Trophoblast cell (in vitro differentiated cells and primary cell): Measurements from ENCODE around the gene KIF5C.

Experiments used
- DNase-seq, 2 donors: peaks; one replicate each; pipeline ENCODE4 v3.0.0-alpha.2; 2016
- H2AFZ ChIP-seq: 2 replicates; pipeline ENCODE4 v1.6.1; 2013; ENCODE audit warnings: low read length, moderate library complexity, mild to moderate bottlenecking; ENCODE audit not compliant: insufficient read depth, poor library complexity
- H2AK5ac ChIP-seq: 2 replicates; pipeline ENCODE4 v1.6.1; 2013; ENCODE audit warnings: mild to moderate bottlenecking, low read length
- H2BK120ac ChIP-seq: 2 replicates; pipeline ENCODE4 v1.6.1; 2013; ENCODE audit warnings: low read length, mild to moderate bottlenecking, moderate library complexity; ENCODE audit not compliant: insufficient read depth, poor library complexity
- H2BK12ac ChIP-seq: 2 replicates; pipeline ENCODE4 v1.6.1; 2013; ENCODE audit warnings: mild to moderate bottlenecking, low read length, moderate library complexity
- H2BK5ac ChIP-seq: 2 replicates; pipeline ENCODE4 v1.6.1; 2013; ENCODE audit warnings: low read length, low read depth, moderate library complexity, mild to moderate bottlenecking; ENCODE audit not compliant: poor library complexity
- H3K14ac ChIP-seq: 2 replicates; pipeline ENCODE4 v1.6.1; 2013; ENCODE audit warnings: mild to moderate bottlenecking, low read length
- H3K18ac ChIP-seq: 2 replicates; pipeline ENCODE4 v1.6.1; 2013; ENCODE audit warnings: mild to moderate bottlenecking, low read length
- H3K23ac ChIP-seq: 2 replicates; pipeline ENCODE4 v1.6.1; 2013; ENCODE audit warnings: low read length
- H3K27ac ChIP-seq: 2 replicates; pipeline ENCODE4 v1.5.1; 2013; ENCODE audit warnings: low read depth, mild to moderate bottlenecking, inconsistent platforms, low read length, moderate library complexity
- H3K27me3 ChIP-seq: 2 replicates; pipeline ENCODE4 v1.6.1; 2013; ENCODE audit warnings: inconsistent platforms, mild to moderate bottlenecking, low read length, moderate library complexity; ENCODE audit not compliant: insufficient read depth
- H3K36me3 ChIP-seq, 2 experiments: 1 replicate in 1 of 2; 2 replicates in 1 of 2; pipeline ENCODE4 v1.6.1; 2013; ENCODE audit warnings: low read length in 2 of 2, mild to moderate bottlenecking in 2 of 2, moderate library complexity in 1 of 2; ENCODE audit not compliant: insufficient read depth in 2 of 2, control insufficient read depth in 1 of 2
- H3K4ac ChIP-seq: 2 replicates; pipeline ENCODE4 v1.6.1; 2013; ENCODE audit warnings: low read depth, mild to moderate bottlenecking, low read length, moderate library complexity
- H3K4me1 ChIP-seq, 2 experiments: 1 replicate in 1 of 2; 2 replicates in 1 of 2; pipeline ENCODE4 v1.6.1; 2013; ENCODE audit warnings: low read length in 2 of 2, mild to moderate bottlenecking in 2 of 2, moderate library complexity in 1 of 2; ENCODE audit not compliant: insufficient read depth in 2 of 2, control insufficient read depth in 1 of 2
- H3K4me2 ChIP-seq: 2 replicates; pipeline ENCODE4 v1.6.1; 2013; ENCODE audit warnings: inconsistent platforms, mild to moderate bottlenecking, low read length, moderate library complexity
- H3K4me3 ChIP-seq: 2 replicates; pipeline ENCODE4 v1.5.1; 2013; ENCODE audit warnings: mild to moderate bottlenecking, low read depth, low read length, inconsistent platforms
- H3K79me1 ChIP-seq: one replicate; pipeline ENCODE4 v1.6.1; 2013; ENCODE audit warnings: low read length
- H3K79me2 ChIP-seq: 2 replicates; pipeline ENCODE4 v1.6.1; 2013; ENCODE audit warnings: low read length, mild to moderate bottlenecking; ENCODE audit not compliant: control insufficient read depth, insufficient read depth, poor library complexity
- H3K9ac ChIP-seq: 2 replicates; pipeline ENCODE4 v1.6.1; 2013; ENCODE audit warnings: mild to moderate bottlenecking, low read length
- H3K9me3 ChIP-seq: 2 replicates; pipeline ENCODE4 v1.6.1; 2013; ENCODE audit warnings: low read depth, mild to moderate bottlenecking, control low read depth, inconsistent platforms, low read length; ENCODE audit not compliant: insufficient read depth
- H4K12ac ChIP-seq: 2 replicates; pipeline ENCODE4 v1.6.1; 2013; ENCODE audit warnings: low read depth, mild to moderate bottlenecking, low read length, moderate library complexity
- H4K8ac ChIP-seq: 2 replicates; pipeline ENCODE4 v1.6.1; 2013; ENCODE audit warnings: low read depth, mild to moderate bottlenecking, low read length, moderate library complexity
- H4K91ac ChIP-seq: one replicate; pipeline ENCODE4 v1.6.1; 2013; ENCODE audit warnings: low read depth, mild to moderate bottlenecking, low read length, moderate library complexity
- WGBS: extraction: QIAGEN DNeasy Blood & Tissue Kit; methylation state at CpG from one replicate; pipeline ENCODE4 v1.1.7; 2013; ENCODE audit warnings: missing lambda C conversion rate; ENCODE audit not compliant: insufficient read length, insufficient coverage; ENCODE audit errors: extremely low coverage; 5-methylcytosine and 5-hydroxymethylcytosine counted together

Gene KIF5C

GRCh38 chr2:148998165-148998830 lies 123.3 kb downstream of the KIF5C start:
- WGBS = no CpG with 5 or more reads among the region's 16 CpGs
- Histone ChIP-seq H4K8ac (no peak overlapping the region), H3K23ac (no peak overlapping the region)

GRCh38 chr2:148998831-148999200 lies 123.8 kb downstream of the KIF5C start:
- H3K14ac ChIP-seq = no peak overlapping the region
- H2BK120ac ChIP-seq = no peak overlapping the region
- peaks cover 15% of the 10 kb centered on the region for H3K9me3 ChIP-seq
- no CpG with 5 or more reads among the region's 4 CpGs for WGBS
- no peaks in the 10 kb centered on the region for H3K79me1 ChIP-seq
- no peak overlapping the region for H4K91ac ChIP-seq
- H2BK5ac ChIP-seq = no peak overlapping the region
- no peak overlapping the region for H3K27ac ChIP-seq
- DNase-seq = no peak
- H2AFZ ChIP-seq = no peak overlapping the region
- no peak overlapping the region for H3K23ac ChIP-seq
- no peak overlapping the region for H3K4me3 ChIP-seq
- no peaks in the 10 kb centered on the region for H3K79me2 ChIP-seq
- no peak overlapping the region for H4K12ac ChIP-seq
- no peaks in the 10 kb centered on the region for H3K27me3 ChIP-seq
- H3K9ac ChIP-seq = no peak overlapping the region
- H2AK5ac ChIP-seq = no peak overlapping the region
- no peak overlapping the region for H3K4me2 ChIP-seq
- H3K36me3 ChIP-seq = peaks cover 3 to 5% of the 10 kb centered on the region in 2 experiments
- no peak overlapping the region for H2BK12ac ChIP-seq
- no peak overlapping the region for H4K8ac ChIP-seq
- H3K18ac ChIP-seq = no peak overlapping the region
- H3K4me1 ChIP-seq = no peaks in the 10 kb centered on the region
- H3K4ac ChIP-seq = no peak overlapping the region

More at GRCh38 chr2:148998165-148998830, 123.3 kb downstream of the KIF5C start:
- no peak overlapping the region for H3K9ac ChIP-seq
- peaks cover 13% of the 10 kb centered on the region for H3K9me3 ChIP-seq
- H2BK12ac ChIP-seq = no peak overlapping the region
- H4K91ac ChIP-seq = no peak overlapping the region
- H3K36me3 ChIP-seq = peaks cover 2 to 5% of the 10 kb centered on the region in 2 experiments
- no peak for DNase-seq
- no peaks in the 10 kb centered on the region for H3K27me3 ChIP-seq
- H3K79me1 ChIP-seq = no peaks in the 10 kb centered on the region
- H3K4me1 ChIP-seq = no peaks in the 10 kb centered on the region
- H4K12ac ChIP-seq = no peak overlapping the region
- H3K14ac ChIP-seq = no peak overlapping the region
- H2AFZ ChIP-seq = no peak overlapping the region
- H2BK120ac ChIP-seq = no peak overlapping the region
- H2BK5ac ChIP-seq = no peak overlapping the region
- no peak overlapping the region for H3K4me3 ChIP-seq
- H3K79me2 ChIP-seq = no peaks in the 10 kb centered on the region
- H3K18ac ChIP-seq = no peak overlapping the region
- H2AK5ac ChIP-seq = no peak overlapping the region
- no peak overlapping the region for H3K27ac ChIP-seq
- no peak overlapping the region for H3K4me2 ChIP-seq
- no peak overlapping the region for H3K4ac ChIP-seq

- H3K79me2 ChIP-seq = no peaks in the 10 kb centered on the region
- H4K12ac ChIP-seq = no peak overlapping the region
- H2BK12ac ChIP-seq = no peak overlapping the region
- H3K4me3 ChIP-seq = no peak overlapping the region
- no peak overlapping the region for H3K23ac ChIP-seq
- H3K27ac ChIP-seq = no peak overlapping the region
- DNase-seq = no peak
- H2AFZ ChIP-seq = no peak overlapping the region
- no peak overlapping the region for H4K91ac ChIP-seq
- H3K9me3 ChIP-seq = peaks cover 15% of the 10 kb centered on the region
- no peaks in the 10 kb centered on the region for H3K27me3 ChIP-seq
- no CpG with 5 or more reads among the region's 7 CpGs for WGBS
- no peak overlapping the region for H4K8ac ChIP-seq
- H2AK5ac ChIP-seq = no peak overlapping the region
- no peak overlapping the region for H3K4me2 ChIP-seq
- no peak overlapping the region for H3K9ac ChIP-seq
- no peak overlapping the region for H3K14ac ChIP-seq
- H3K36me3 ChIP-seq = peaks cover 3 to 5% of the 10 kb centered on the region in 2 experiments
- no peak overlapping the region for H3K4ac ChIP-seq
- no peak overlapping the region for H2BK120ac ChIP-seq
- no peak overlapping the region for H2BK5ac ChIP-seq
- H3K79me1 ChIP-seq = no peaks in the 10 kb centered on the region
- no peaks in the 10 kb centered on the region for H3K4me1 ChIP-seq
- no peak overlapping the region for H3K18ac ChIP-seq
Measured at GRCh38 chr2:148999451-148999921, 124.5 kb downstream of the KIF5C start.

GRCh38 chr2:149000158-149000938 lies 125.3 kb downstream of the KIF5C start:
- no peak overlapping the region for H3K4ac ChIP-seq
- H4K8ac ChIP-seq = no peak overlapping the region
- H3K4me1 ChIP-seq = no peaks in the 10 kb centered on the region
- no peaks in the 10 kb centered on the region for H3K79me1 ChIP-seq
- no peak overlapping the region for H3K4me3 ChIP-seq
- H3K4me2 ChIP-seq = no peak overlapping the region
- no peak for DNase-seq
- peaks cover 3 to 5% of the 10 kb centered on the region in 2 experiments for H3K36me3 ChIP-seq
- H2BK5ac ChIP-seq = no peak overlapping the region
- H3K79me2 ChIP-seq = no peaks in the 10 kb centered on the region
- H2AK5ac ChIP-seq = no peak overlapping the region
- no peak overlapping the region for H2BK12ac ChIP-seq
- H2AFZ ChIP-seq = no peak overlapping the region
- no peak overlapping the region for H2BK120ac ChIP-seq
- H3K23ac ChIP-seq = no peak overlapping the region
- WGBS = no CpG with 5 or more reads among the region's 6 CpGs
- H3K27ac ChIP-seq = no peak overlapping the region
- no peak overlapping the region for H3K14ac ChIP-seq
- peaks cover 15% of the 10 kb centered on the region for H3K9me3 ChIP-seq
- H4K91ac ChIP-seq = no peak overlapping the region
- no peak overlapping the region for H3K18ac ChIP-seq
- H4K12ac ChIP-seq = no peak overlapping the region
- H3K9ac ChIP-seq = no peak overlapping the region
- H3K27me3 ChIP-seq = no peaks in the 10 kb centered on the region
